Activated T-helper 2 cell treated with anti-CD3 and anti-CD28 coated beads, Interferon-gamma antibody, Interleukin-2, Interleukin-4, amounts not matched to agents 10 μg/mL and 5 μg/mL and 100 μg/mL, durations not matched to agents 14 hours and 24 hours and 36 hours (primary cell): Measurements from ENCODE around the gene C1orf35. TPM values are rescaled to one million over a fixed set of nuclear protein-coding genes. Genes with fewer than 3 reads are reported as not detected.

Source experiments
- DNase-seq: peaks from one replicate; pipeline ENCODE4 v3.0.0; 2021; ENCODE audit warnings: low spot score
- H3K27ac Mint-ChIP-seq: one replicate; pipeline ENCODE4 v1.8.0; 2021; ENCODE audit warnings: mixed read lengths
- H3K27me3 Mint-ChIP-seq: one replicate; pipeline ENCODE4 v1.8.0; 2021; ENCODE audit warnings: low read depth, mixed read lengths
- H3K36me3 Mint-ChIP-seq: one replicate; pipeline ENCODE4 v1.8.0; 2021; ENCODE audit warnings: low read depth, mixed read lengths
- H3K4me1 Mint-ChIP-seq: one replicate; pipeline ENCODE4 v1.8.0; 2021; ENCODE audit warnings: low read depth, mixed read lengths
- H3K4me3 Mint-ChIP-seq: one replicate; pipeline ENCODE4 v1.8.0; 2021; ENCODE audit warnings: low read depth, mild to moderate bottlenecking, moderate library complexity, mixed read lengths
- H3K9me3 Mint-ChIP-seq: one replicate; pipeline ENCODE4 v1.8.0; 2021; ENCODE audit warnings: mixed read lengths
- intact Hi-C: fragments of 100-400 bp; cut with micrococcal nuclease; formaldehyde crosslinking; loops from one replicate; pipeline ENCODE4 v1.15.1; 2023
- total RNA-seq: library from RNA; stranded (reverse); gene quantifications from 2 replicates; pipeline ENCODE4 v1.2.3, GENCODE V29; 2022

The C1orf35 gene
- total RNA-seq, 1 donor from 2014 or later, result 24.5 TPM

GRCh38 chr1:228094432-228095016 lies 8.6 kb downstream of the C1orf35 start:
- H3K9me3 Mint-ChIP-seq, result peaks cover 17% of the 10 kb centered on the region
- no peak overlapping the region for H3K4me3 Mint-ChIP-seq
- peaks cover 92% of the 10 kb centered on the region for H3K36me3 Mint-ChIP-seq
- H3K4me1 Mint-ChIP-seq, result peaks cover 16% of the 10 kb centered on the region
- intact Hi-C loops, result no loop called here
- no peak overlapping the region for H3K27ac Mint-ChIP-seq
- DNase-seq, result no peak
- H3K27me3 Mint-ChIP-seq, result no peaks in the 10 kb centered on the region

GRCh38 chr1:228093050-228093906 lies 9.8 kb downstream of the C1orf35 start:
- DNase-seq, result no peak
- Mint-ChIP-seq H3K9me3 (peaks cover 17% of the 10 kb centered on the region), H3K27ac (no peak overlapping the region), H3K36me3 (peaks cover 93% of the 10 kb centered on the region), H3K4me1 (peaks cover 27% of the 10 kb centered on the region), H3K27me3 (no peaks in the 10 kb centered on the region), H3K4me3 (no peak overlapping the region)
- intact Hi-C loops, result no loop called here

- no peak overlapping the region for H3K27ac Mint-ChIP-seq
- no peak for DNase-seq
Measured at GRCh38 chr1:228092342-228093049, 10.6 kb downstream of the C1orf35 start.

GRCh38 chr1:228091084-228091483 lies 12.0 kb downstream of the C1orf35 start:
- H3K4me3 Mint-ChIP-seq, result no peak overlapping the region
- peaks cover 86% of the 10 kb centered on the region for H3K36me3 Mint-ChIP-seq
- intact Hi-C loops, result no loop called here
- DNase-seq, result no peak
- peaks cover 17% of the 10 kb centered on the region for H3K9me3 Mint-ChIP-seq
- no peaks in the 10 kb centered on the region for H3K27me3 Mint-ChIP-seq
- no peak overlapping the region for H3K27ac Mint-ChIP-seq
- H3K4me1 Mint-ChIP-seq, result peaks cover 45% of the 10 kb centered on the region

More at GRCh38 chr1:228092342-228093049, 10.6 kb downstream of the C1orf35 start:
- intact Hi-C loops, result no loop called here
- H3K9me3 Mint-ChIP-seq, result peaks cover 17% of the 10 kb centered on the region
- peaks cover 93% of the 10 kb centered on the region for H3K36me3 Mint-ChIP-seq
- H3K4me1 Mint-ChIP-seq, result peaks cover 35% of the 10 kb centered on the region
- H3K27me3 Mint-ChIP-seq, result no peaks in the 10 kb centered on the region
- no peak overlapping the region for H3K4me3 Mint-ChIP-seq

GRCh38 chr1:228090613-228091081 lies 12.5 kb downstream of the C1orf35 start:
- intact Hi-C loops, result no loop called here
- Mint-ChIP-seq H3K9me3 (peaks cover 16% of the 10 kb centered on the region), H3K27me3 (no peaks in the 10 kb centered on the region), H3K27ac (no peak overlapping the region), H3K36me3 (peaks cover 82% of the 10 kb centered on the region), H3K4me3 (no peak overlapping the region), H3K4me1 (peaks cover 45% of the 10 kb centered on the region)
- DNase-seq, result no peak

GRCh38 chr1:228089519-228090380 lies 13.4 kb downstream of the C1orf35 start:
- DNase-seq, result no peak
- H3K4me1 Mint-ChIP-seq, result peaks cover 53% of the 10 kb centered on the region
- H3K4me3 Mint-ChIP-seq, result no peak overlapping the region
- no peak overlapping the region for H3K27ac Mint-ChIP-seq
- intact Hi-C loops, result loop anchor here (10.0 kb wide), 1 partner anchor 325 kb away; no protein-coding TSS in a partner anchor
- H3K27me3 Mint-ChIP-seq, result no peaks in the 10 kb centered on the region
- peaks cover 8% of the 10 kb centered on the region for H3K9me3 Mint-ChIP-seq
- peaks cover 81% of the 10 kb centered on the region for H3K36me3 Mint-ChIP-seq

GRCh38 chr1:228088586-228089498 lies 14.3 kb downstream of the C1orf35 start:
- intact Hi-C loops, result loop anchor here (10.0 kb wide), 1 partner anchor 324 kb away; no protein-coding TSS in a partner anchor
- Mint-ChIP-seq H3K4me3 (no peak overlapping the region), H3K4me1 (peaks cover 62% of the 10 kb centered on the region), H3K27ac (peak overlapping the region; percentile 67), H3K9me3 (no peaks in the 10 kb centered on the region), H3K27me3 (no peaks in the 10 kb centered on the region), H3K36me3 (peaks cover 82% of the 10 kb centered on the region)
- no peak for DNase-seq

GRCh38 chr1:228087771-228088251 lies 15.3 kb downstream of the C1orf35 start:
- no peak for DNase-seq
- peaks cover 81% of the 10 kb centered on the region for H3K36me3 Mint-ChIP-seq
- no peaks in the 10 kb centered on the region for H3K9me3 Mint-ChIP-seq
- intact Hi-C loops, result loop anchor here (10.0 kb wide), 1 partner anchor 323 kb away; no protein-coding TSS in a partner anchor
- H3K27me3 Mint-ChIP-seq, result no peaks in the 10 kb centered on the region
- H3K27ac Mint-ChIP-seq, result peak overlapping the region; percentile 83
- H3K4me1 Mint-ChIP-seq, result peaks cover 63% of the 10 kb centered on the region
- peak overlapping the region; percentile 57 for H3K4me3 Mint-ChIP-seq

- Mint-ChIP-seq H3K4me1 (peaks cover 56% of the 10 kb centered on the region), H3K9me3 (no peaks in the 10 kb centered on the region), H3K36me3 (peaks cover 60% of the 10 kb centered on the region), H3K4me3 (peak overlapping the region; percentile 89), H3K27me3 (no peaks in the 10 kb centered on the region), H3K27ac (peak overlapping the region; percentile 92)
- DNase-seq, result no peak
- intact Hi-C loops, result loop anchor here (10.0 kb wide), 1 partner anchor 321 kb away; no protein-coding TSS in a partner anchor
Measured at GRCh38 chr1:228085287-228085951, 17.7 kb downstream of the C1orf35 start.

GRCh38 chr1:228084797-228085196 lies 18.3 kb downstream of the C1orf35 start:
- Mint-ChIP-seq H3K27ac (peak overlapping the region; percentile 92), H3K4me3 (peak overlapping the region; percentile 89), H3K4me1 (peaks cover 55% of the 10 kb centered on the region), H3K9me3 (no peaks in the 10 kb centered on the region), H3K27me3 (no peaks in the 10 kb centered on the region), H3K36me3 (peaks cover 54% of the 10 kb centered on the region)
- intact Hi-C loops, result loop anchor here (5.0 to 10.0 kb wide), 2 partner anchors 320 to 373 kb away; a partner anchor contains a TSS
- DNase-seq, result no peak
